Left ventricle myocardium inferior (tissue), 1 donor: ENCODE results near the gene TUBB1. TPM values are rescaled to one million over a fixed set of nuclear protein-coding genes. Genes with fewer than 3 reads are reported as not detected.

Experiments used
- DNase-seq: peaks from one replicate; pipeline ENCODE4 v3.0.0-alpha.2; 2020
- H3K27ac ChIP-seq: fragments of 200-600 bp; replicated peaks from 2 replicates; pipeline ENCODE4 v1.8.0; 2021
- H3K27me3 ChIP-seq: fragments of 200-600 bp; 2 replicates; pipeline ENCODE4 v1.8.0; 2021; ENCODE audit warnings: low read depth
- H3K36me3 ChIP-seq: fragments of 200-600 bp; 2 replicates; pipeline ENCODE4 v1.8.0; 2021
- H3K4me1 ChIP-seq: fragments of 200-600 bp; 2 replicates; pipeline ENCODE4 v1.8.0; 2021
- H3K4me3 ChIP-seq: fragments of 200-600 bp; 2 replicates; pipeline ENCODE4 v1.8.0; 2021; ENCODE audit warnings: mild to moderate bottlenecking, moderate library complexity
- H3K9me3 ChIP-seq: fragments of 200-600 bp; replicated peaks from 2 replicates; pipeline ENCODE4 v1.8.0; 2021
- intact Hi-C: fragments of 100-400 bp; cut with micrococcal nuclease; formaldehyde crosslinking; loops from one replicate; pipeline ENCODE4 v1.11.0; 2022
- total RNA-seq: library from RNA; stranded (reverse); fragmentation: NEBNext Ultra II Directional; extraction: Animal tissue kit (Norgen Biotek cat#: 25700); gene quantifications from one replicate; pipeline ENCODE4 v1.2.1, GENCODE V29; 2021
- TF ChIP-seq, protein P1 (sequence below): fragments of 200-600 bp; IDR thresholded peaks from 2 replicates; pipeline ENCODE4 v1.8.0; 2021; ENCODE audit warnings: antibody characterized with exemption, mild to moderate bottlenecking, borderline replicate concordance
- donor health status: DM: no; HTN: yes; CAD: no; lungs with severe emphysema.

TUBB1 gene
- total RNA-seq, 1 donor from 2014 or later = 0.30 TPM

DNA sequence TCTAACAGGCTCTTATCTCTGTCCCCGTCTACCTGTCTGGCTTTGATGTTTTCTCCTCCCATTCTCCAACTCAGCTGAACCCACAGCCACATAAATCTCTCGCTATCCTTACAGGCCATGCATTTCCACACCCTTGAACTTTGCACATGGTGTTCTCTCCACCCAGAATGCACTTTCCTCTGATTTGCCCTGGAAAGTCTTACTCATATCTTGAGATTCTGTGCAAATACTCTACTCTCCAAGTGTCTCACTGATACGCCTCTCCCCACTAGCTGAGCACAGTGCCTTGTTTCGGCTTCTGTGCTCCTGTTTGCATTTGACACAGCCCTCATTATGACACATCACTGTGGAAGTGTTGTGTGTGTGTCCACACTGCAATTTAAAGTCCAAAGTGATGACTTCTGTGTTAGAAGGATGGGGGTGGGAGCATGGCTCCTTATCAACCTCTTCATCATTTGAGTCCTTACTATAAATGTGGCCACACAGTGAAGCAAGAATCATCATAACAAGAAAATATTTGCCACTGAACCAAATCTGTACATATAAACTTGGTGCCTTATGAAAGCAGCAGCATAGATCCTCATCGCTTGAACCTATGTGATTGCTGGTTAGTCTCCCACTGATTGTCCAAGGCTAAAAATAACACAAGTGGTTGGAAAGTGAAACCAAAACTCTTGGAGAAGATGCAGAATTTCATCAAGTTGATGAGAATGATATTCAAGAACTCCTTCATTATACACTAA is 28.9 kb downstream of the TUBB1 start:
- Histone ChIP-seq H3K36me3 (no peaks in the 10 kb centered on the region), H3K27me3 (peaks cover 17% of the 10 kb centered on the region), H3K4me3 (no peak overlapping the region), H3K4me1 (peaks cover 5% of the 10 kb centered on the region), H3K27ac (no peak overlapping the region), H3K9me3 (no peaks in the 10 kb centered on the region)
- TF ChIP-seq, protein P1, sequence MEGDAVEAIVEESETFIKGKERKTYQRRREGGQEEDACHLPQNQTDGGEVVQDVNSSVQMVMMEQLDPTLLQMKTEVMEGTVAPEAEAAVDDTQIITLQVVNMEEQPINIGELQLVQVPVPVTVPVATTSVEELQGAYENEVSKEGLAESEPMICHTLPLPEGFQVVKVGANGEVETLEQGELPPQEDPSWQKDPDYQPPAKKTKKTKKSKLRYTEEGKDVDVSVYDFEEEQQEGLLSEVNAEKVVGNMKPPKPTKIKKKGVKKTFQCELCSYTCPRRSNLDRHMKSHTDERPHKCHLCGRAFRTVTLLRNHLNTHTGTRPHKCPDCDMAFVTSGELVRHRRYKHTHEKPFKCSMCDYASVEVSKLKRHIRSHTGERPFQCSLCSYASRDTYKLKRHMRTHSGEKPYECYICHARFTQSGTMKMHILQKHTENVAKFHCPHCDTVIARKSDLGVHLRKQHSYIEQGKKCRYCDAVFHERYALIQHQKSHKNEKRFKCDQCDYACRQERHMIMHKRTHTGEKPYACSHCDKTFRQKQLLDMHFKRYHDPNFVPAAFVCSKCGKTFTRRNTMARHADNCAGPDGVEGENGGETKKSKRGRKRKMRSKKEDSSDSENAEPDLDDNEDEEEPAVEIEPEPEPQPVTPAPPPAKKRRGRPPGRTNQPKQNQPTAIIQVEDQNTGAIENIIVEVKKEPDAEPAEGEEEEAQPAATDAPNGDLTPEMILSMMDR = no peak
- intact Hi-C loops = no loop called here
- DNase-seq = no peak

DNA sequence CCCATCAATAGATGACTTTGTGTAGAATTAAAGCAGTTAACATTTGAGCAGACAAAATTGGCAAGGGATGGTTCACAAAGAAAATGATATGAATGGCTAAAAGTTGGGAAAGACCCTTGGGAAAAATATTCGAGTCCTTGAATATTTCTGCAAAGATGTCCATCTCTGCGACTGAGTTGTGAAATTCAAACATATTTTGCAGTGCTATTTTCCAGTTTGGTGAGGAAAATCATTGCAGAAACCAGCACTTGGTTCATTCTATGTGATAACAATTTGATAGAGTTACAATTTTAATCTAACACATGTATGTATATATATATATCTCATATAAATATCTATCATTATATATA is 29.4 kb downstream of the TUBB1 start:
- H3K4me1 ChIP-seq = no peaks in the 10 kb centered on the region
- TF ChIP-seq, protein P1 = no peak
- intact Hi-C loops = no loop called here
- H3K27ac ChIP-seq = no peak overlapping the region
- no peaks in the 10 kb centered on the region for H3K36me3 ChIP-seq
- no peak overlapping the region for H3K4me3 ChIP-seq
- H3K27me3 ChIP-seq = peaks cover 17% of the 10 kb centered on the region
- H3K9me3 ChIP-seq = no peaks in the 10 kb centered on the region
- DNase-seq = no peak

DNA sequence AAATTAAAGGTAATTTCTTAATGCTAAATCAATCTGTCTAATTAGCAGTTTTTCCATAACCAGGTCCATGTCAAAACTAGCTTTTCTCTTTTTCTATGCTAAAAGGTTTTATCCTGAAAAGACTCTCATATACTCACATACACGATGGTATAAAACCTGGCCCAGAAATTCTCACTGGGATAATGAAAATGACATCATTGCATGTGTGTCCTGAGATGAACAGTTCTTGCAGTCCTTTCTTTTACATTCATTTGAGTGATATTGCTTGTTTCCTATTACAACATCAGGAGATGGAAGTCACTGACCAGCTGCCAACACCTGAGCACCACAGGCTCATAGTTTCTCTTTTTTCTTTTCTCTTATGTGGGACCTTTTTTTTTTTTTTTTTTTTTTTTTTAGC is 31.2 kb downstream of the TUBB1 start:
- Histone ChIP-seq H3K36me3 (no peaks in the 10 kb centered on the region), H3K9me3 (no peaks in the 10 kb centered on the region), H3K27ac (no peak overlapping the region), H3K4me1 (no peaks in the 10 kb centered on the region), H3K4me3 (no peak overlapping the region), H3K27me3 (peaks cover 17% of the 10 kb centered on the region)
- TF ChIP-seq, protein P1 = no peak
- intact Hi-C loops = no loop called here
- DNase-seq = no peak

DNA sequence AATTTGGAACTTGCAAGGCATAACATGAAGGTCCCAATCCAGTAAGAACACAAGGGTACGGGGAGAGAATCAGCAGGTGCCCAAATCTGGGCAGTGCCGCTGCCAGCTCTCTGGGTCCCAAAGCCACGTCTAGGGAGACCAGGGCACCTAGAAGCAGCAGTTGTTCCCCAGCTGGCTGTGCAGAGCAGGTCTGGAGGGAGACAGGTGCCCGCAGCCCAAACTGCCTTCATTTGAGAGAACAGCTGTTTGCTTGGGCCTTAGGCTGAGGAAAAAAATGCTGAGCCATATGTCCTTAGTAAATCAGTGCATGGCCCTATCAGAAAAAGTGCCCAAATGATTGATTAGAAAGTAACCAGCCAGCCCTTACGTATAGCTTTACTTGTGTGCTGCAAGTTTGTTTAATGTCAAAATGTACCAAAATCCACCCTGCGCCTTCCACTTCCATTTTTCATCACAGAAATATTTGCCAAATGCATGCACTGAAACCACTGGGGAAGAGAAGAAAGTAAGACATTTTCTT is 32.5 kb downstream of the TUBB1 start:
- Histone ChIP-seq H3K4me1 (no peaks in the 10 kb centered on the region), H3K27ac (no peak overlapping the region), H3K4me3 (no peak overlapping the region), H3K36me3 (no peaks in the 10 kb centered on the region), H3K9me3 (no peaks in the 10 kb centered on the region), H3K27me3 (peaks cover 17% of the 10 kb centered on the region)
- intact Hi-C loops = no loop called here
- DNase-seq = no peak
- TF ChIP-seq, protein P1 = no peak

DNA sequence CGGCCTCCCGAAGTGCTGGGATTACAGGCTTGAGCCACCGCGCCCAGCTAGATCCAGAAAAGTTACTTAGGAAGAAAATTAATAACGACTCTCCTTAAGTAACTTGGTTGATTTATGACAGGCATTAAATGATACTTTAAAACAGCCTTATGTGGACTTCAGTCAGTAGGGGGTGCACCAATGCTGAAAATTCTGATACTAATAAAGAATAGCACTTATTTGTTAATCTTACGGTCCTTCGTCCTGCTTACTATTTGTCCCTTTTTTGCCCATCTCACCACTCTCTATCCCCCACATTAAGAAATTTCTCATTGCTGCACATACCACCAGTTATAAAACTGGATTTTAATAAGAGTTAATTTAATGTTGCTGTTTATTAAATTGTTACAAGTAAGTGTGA is 36.1 kb downstream of the TUBB1 start:
- Histone ChIP-seq H3K9me3 (no peaks in the 10 kb centered on the region), H3K4me1 (no peaks in the 10 kb centered on the region), H3K27me3 (peaks cover 17% of the 10 kb centered on the region), H3K36me3 (no peaks in the 10 kb centered on the region), H3K4me3 (no peak overlapping the region), H3K27ac (no peak overlapping the region)
- TF ChIP-seq, protein P1 = peak; percentile 53
- DNase-seq = no peak
- intact Hi-C loops = no loop called here
